C4-2B (cell line): ENCODE measurements around the gene URGCP.

Experiments used
- ZFX ChIP-seq: fragments of 450-650 bp; IDR thresholded peaks from 2 replicates; pipeline ENCODE4 v1.6.1; 2017
- TF ChIP-seq, protein P1 (sequence below): fragments of 450-650 bp; conservative IDR thresholded peaks from 2 replicates; pipeline ENCODE4 v1.5.1; 2017; ENCODE audit warnings: mild to moderate bottlenecking

DNA sequence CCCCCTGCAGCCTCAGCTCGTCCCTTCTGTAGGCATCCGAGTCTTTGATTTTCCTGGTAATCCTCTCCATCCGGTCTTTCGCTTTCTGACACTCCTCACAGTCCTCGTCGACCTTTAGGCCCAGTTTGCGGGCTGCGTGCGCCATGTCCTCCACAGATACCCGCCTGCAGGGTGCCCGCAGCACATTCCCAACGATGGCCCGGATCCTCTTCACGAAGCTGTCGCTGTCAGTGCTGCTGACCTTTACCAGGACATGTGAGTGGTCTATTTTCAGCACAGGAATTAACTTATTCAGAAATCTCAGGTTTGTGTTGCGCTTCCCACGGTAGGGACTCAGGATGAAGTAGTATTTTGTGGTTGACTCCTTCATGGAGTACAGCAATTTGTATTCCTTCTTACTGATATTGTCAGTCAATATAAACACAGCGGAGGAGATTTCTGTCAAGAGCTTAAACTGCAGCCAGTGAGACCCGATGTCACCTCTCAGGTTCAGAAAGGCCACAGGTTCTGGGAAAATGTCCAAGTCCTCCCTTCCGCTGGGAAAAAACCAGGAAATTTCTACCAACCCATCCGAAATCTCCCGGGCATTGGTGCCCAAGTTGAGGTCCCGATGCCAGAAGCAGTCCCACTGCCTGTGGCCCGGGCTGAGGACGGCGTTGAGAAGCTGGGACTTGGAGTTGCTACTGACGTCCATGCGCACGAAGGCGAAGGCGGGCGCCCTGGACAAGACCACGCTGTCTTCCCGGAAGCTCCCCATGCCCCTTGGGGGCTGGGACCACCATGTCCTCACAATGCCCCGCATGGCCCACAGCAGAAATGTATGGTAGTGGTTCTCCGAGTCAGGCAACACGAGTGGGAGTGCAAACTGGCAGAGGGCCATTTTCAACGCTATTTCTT lies 28.2 kb downstream of the URGCP start:
- TF ChIP-seq, protein P1, sequence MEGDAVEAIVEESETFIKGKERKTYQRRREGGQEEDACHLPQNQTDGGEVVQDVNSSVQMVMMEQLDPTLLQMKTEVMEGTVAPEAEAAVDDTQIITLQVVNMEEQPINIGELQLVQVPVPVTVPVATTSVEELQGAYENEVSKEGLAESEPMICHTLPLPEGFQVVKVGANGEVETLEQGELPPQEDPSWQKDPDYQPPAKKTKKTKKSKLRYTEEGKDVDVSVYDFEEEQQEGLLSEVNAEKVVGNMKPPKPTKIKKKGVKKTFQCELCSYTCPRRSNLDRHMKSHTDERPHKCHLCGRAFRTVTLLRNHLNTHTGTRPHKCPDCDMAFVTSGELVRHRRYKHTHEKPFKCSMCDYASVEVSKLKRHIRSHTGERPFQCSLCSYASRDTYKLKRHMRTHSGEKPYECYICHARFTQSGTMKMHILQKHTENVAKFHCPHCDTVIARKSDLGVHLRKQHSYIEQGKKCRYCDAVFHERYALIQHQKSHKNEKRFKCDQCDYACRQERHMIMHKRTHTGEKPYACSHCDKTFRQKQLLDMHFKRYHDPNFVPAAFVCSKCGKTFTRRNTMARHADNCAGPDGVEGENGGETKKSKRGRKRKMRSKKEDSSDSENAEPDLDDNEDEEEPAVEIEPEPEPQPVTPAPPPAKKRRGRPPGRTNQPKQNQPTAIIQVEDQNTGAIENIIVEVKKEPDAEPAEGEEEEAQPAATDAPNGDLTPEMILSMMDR, result no peak
- no peak for TF ChIP-seq ZFX
